Keratinocyte (primary cell): ENCODE measurements around the gene HRH3. TPM values are rescaled to one million over a fixed set of nuclear protein-coding genes. Genes with fewer than 3 reads are reported as not detected.

ENCODE experiments used
- DNase-seq: peaks from one replicate; pipeline ENCODE4 v3.0.0-alpha.2; 2011; ENCODE audit warnings: low read depth, missing footprints, low spot score
- FAIRE-seq: peaks from 2 replicates; lab custom pipeline; 2011; peaks lifted over from hg19 to GRCh38; lab: Jason Lieb, UNC
- H2AFZ ChIP-seq: 2 replicates; pipeline ENCODE4 v1.6.0; 2012; ENCODE audit warnings: low read length, control low read depth, inconsistent platforms; ENCODE audit not compliant: control insufficient read depth
- H3K27ac ChIP-seq: 2 replicates; pipeline ENCODE4 v1.5.1; 2011; ENCODE audit warnings: low read length; ENCODE audit not compliant: control insufficient read depth, insufficient read depth
- H3K27me3 ChIP-seq: 3 replicates; pipeline ENCODE4 v1.6.0; 2011; ENCODE audit warnings: low read length; ENCODE audit not compliant: control insufficient read depth, insufficient read depth; ENCODE audit errors: extremely low read depth
- H3K36me3 ChIP-seq, 2 experiments: 2 replicates in 1 of 2; 3 replicates in 1 of 2; pipeline ENCODE4 v1.5.1; 2011; ENCODE audit warnings: low read length in 2 of 2, mild to moderate bottlenecking in 1 of 2; ENCODE audit not compliant: control insufficient read depth in 2 of 2, insufficient read depth in 2 of 2; ENCODE audit errors: extremely low read depth in 1 of 2
- H3K4me1 ChIP-seq: 3 replicates; pipeline ENCODE4 v1.5.1; 2011; ENCODE audit warnings: low read length; ENCODE audit not compliant: control insufficient read depth, insufficient read depth; ENCODE audit errors: extremely low read depth
- H3K4me2 ChIP-seq: 3 replicates; pipeline ENCODE4 v1.6.0; 2011; ENCODE audit warnings: low read depth, low read length; ENCODE audit not compliant: control insufficient read depth, insufficient read depth; ENCODE audit errors: extremely low read depth
- H3K4me3 ChIP-seq, 3 experiments: fragments of 200-600 bp in 1 of 3; sonication (generic) in 1 of 3; 2 replicates in 2 of 3; 3 replicates in 1 of 3; pipeline ENCODE4 v1.5.1; 2011 to 2016; ENCODE audit warnings: low read length in 3 of 3, mild to moderate bottlenecking in 3 of 3, control low read depth in 2 of 3, inconsistent platforms in 1 of 3, low read depth in 1 of 3, mixed read lengths in 1 of 3, mixed run types in 1 of 3, moderate library complexity in 1 of 3; ENCODE audit not compliant: control insufficient read depth in 2 of 3, insufficient read depth in 2 of 3; ENCODE audit errors: extremely low read depth in 1 of 3
- H3K79me2 ChIP-seq: 2 replicates; pipeline ENCODE4 v1.6.0; 2012; ENCODE audit warnings: low read length; ENCODE audit not compliant: control insufficient read depth, insufficient read depth
- H3K9ac ChIP-seq: 3 replicates; pipeline ENCODE4 v1.6.0; 2011; ENCODE audit warnings: low read length; ENCODE audit not compliant: control insufficient read depth, insufficient read depth; ENCODE audit errors: extremely low read depth
- H3K9me1 ChIP-seq: 3 replicates; pipeline ENCODE4 v1.6.0; 2011; ENCODE audit warnings: low read length; ENCODE audit not compliant: control insufficient read depth, insufficient read depth; ENCODE audit errors: extremely low read depth
- H3K9me3 ChIP-seq: 2 replicates; pipeline ENCODE4 v1.5.1; 2012; ENCODE audit warnings: low read depth, low read length; ENCODE audit not compliant: control insufficient read depth
- H4K20me1 ChIP-seq: 3 replicates; pipeline ENCODE4 v1.6.0; 2011; ENCODE audit warnings: low read length; ENCODE audit not compliant: control insufficient read depth, insufficient read depth; ENCODE audit errors: extremely low read depth
- EZH2 ChIP-seq: IDR thresholded peaks from one replicate; pipeline ENCODE4 v1.6.1; 2012; ENCODE audit warnings: inconsistent platforms, mild to moderate bottlenecking, low read length, moderate library complexity
- dilution Hi-C: fragments of 300-500 bp; cut with MboI; formaldehyde crosslinking; loops from one replicate; pipeline ENCODE4 v1.7.0; 2020; ENCODE audit warnings: low sequenced_read_pairs; ENCODE audit not compliant: extremely low pct_ligation_motif_present
- polyA plus RNA-seq, 5 experiments: library from polyadenylated mRNA; depleted of rRNA in 3 of 5; stranded (reverse) in 3 of 5; stranded (forward) in 1 of 5; unstranded in 1 of 5; fragments of >200 nt; gene quantifications; 1 replicate in 1 of 5; 2 replicates in 3 of 5; 3 replicates in 1 of 5; pipeline versions ENCODE4 v1.2.1 to v1.2.3, GENCODE V29; 2011 to 2012; ENCODE audit warnings: missing spikeins in 2 of 5, low read depth in 1 of 5, low replicate concordance in 1 of 5
- TF ChIP-seq, protein P1 (sequence below), 3 experiments: IDR thresholded peaks in 1 of 3; conservative IDR thresholded peaks in 1 of 3; optimal IDR thresholded peaks in 1 of 3; 2 replicates in 2 of 3; 3 replicates in 1 of 3; pipeline versions ENCODE3 to v1.5.1; 2011; ENCODE audit warnings: low read length in 3 of 3, mild to moderate bottlenecking in 3 of 3, moderate library complexity in 2 of 3, control low read depth in 1 of 3, inconsistent platforms in 1 of 3; ENCODE audit not compliant: insufficient read depth in 2 of 3; ENCODE audit errors: extremely low read depth in 1 of 3

HRH3 gene
- polyA plus RNA-seq, 1 donor (not counting 4 experiments of a cell fraction or from before 2014, with no cell fraction given) = not detected

DNA sequence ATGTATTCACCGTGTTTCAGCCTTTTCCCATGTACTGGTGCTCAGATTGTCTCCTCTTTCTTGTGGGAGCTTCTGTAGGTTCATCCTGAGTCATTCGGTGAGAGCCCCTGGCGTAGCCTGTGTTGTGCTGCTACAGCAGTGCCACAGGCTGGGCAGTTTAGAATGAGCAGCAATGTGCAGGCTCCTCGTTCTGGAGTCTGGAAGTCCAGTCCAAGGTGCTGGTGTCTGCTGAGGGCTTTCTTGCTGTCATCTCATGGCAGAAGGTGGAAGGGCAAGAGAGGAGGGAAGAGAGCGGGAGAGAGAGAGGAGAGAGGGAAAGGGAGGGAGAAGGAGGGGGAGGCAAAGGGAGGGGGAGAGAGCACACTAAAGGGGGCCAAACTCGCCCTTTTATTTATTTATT is 33.3 kb upstream of the HRH3 start:
- no peak for DNase-seq
- H3K79me2 ChIP-seq = peaks cover 51% of the 10 kb centered on the region
- no peak for FAIRE-seq
- no peaks in the 10 kb centered on the region for H3K9me3 ChIP-seq
- H2AFZ ChIP-seq = no peak overlapping the region
- H3K9ac ChIP-seq = no peak overlapping the region
- dilution Hi-C loops = no loop called here
- peaks cover 3% of the 10 kb centered on the region for H3K4me1 ChIP-seq
- no peak for TF ChIP-seq EZH2
- TF ChIP-seq, protein P1, sequence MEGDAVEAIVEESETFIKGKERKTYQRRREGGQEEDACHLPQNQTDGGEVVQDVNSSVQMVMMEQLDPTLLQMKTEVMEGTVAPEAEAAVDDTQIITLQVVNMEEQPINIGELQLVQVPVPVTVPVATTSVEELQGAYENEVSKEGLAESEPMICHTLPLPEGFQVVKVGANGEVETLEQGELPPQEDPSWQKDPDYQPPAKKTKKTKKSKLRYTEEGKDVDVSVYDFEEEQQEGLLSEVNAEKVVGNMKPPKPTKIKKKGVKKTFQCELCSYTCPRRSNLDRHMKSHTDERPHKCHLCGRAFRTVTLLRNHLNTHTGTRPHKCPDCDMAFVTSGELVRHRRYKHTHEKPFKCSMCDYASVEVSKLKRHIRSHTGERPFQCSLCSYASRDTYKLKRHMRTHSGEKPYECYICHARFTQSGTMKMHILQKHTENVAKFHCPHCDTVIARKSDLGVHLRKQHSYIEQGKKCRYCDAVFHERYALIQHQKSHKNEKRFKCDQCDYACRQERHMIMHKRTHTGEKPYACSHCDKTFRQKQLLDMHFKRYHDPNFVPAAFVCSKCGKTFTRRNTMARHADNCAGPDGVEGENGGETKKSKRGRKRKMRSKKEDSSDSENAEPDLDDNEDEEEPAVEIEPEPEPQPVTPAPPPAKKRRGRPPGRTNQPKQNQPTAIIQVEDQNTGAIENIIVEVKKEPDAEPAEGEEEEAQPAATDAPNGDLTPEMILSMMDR (optimal IDR thresholded peaks at IDR 0.05 in 1 of 3, IDR thresholded peaks at IDR 0.05 in 1 of 3, conservative IDR thresholded peaks at IDR 0.05 in 1 of 3; ENCODE audit: extremely low read depth in 1 of 3, insufficient read depth in 2 of 3, low read length in 3 of 3) = no peak
- H3K27ac ChIP-seq = no peak overlapping the region
- no peak overlapping the region for H3K4me3 ChIP-seq
- H3K4me2 ChIP-seq = no peak overlapping the region
- H3K27me3 ChIP-seq = no peaks in the 10 kb centered on the region
- H3K36me3 ChIP-seq = peaks cover 10 to 26% of the 10 kb centered on the region in 2 experiments
- no peaks in the 10 kb centered on the region for H3K9me1 ChIP-seq
- H4K20me1 ChIP-seq = peaks cover 18% of the 10 kb centered on the region

DNA sequence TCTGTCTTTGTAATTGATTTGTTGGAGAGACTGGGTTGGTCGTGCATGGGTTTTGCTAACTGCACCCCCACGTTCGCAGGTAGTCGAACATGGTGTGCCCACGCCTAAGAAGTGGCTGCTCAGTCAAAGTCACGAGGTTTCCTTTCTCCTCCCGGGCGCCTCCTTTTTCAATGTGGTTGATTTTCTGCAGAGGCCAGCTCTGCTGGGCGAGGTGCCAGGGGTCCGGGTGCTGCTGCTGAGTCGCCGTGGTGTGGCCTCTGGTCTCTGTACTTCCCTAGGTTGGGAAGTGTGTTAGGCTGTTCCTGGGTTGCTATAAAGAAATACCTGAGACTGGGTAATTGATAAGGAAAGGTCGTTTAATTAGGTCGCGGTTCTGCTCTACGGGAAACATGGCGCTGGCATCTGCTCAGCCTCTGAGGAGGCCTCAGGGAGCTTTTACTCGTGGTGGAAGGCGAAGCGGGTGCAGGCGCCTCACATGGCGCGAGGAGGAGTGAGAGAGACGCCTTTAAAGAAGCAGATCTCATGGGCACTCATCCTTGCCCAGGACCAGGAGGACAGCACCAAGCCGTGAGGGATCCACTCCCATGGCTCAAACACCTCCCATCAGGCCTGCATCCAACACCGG is 32.4 kb upstream of the HRH3 start:
- Histone ChIP-seq H3K36me3 (peaks cover 7 to 23% of the 10 kb centered on the region in 2 experiments), H3K4me2 (no peak overlapping the region), H3K27me3 (no peaks in the 10 kb centered on the region), H2AFZ (no peak overlapping the region), H3K27ac (no peak overlapping the region), H3K79me2 (peaks cover 53% of the 10 kb centered on the region), H3K4me1 (peaks cover 3% of the 10 kb centered on the region), H3K9me1 (no peaks in the 10 kb centered on the region), H3K9ac (no peak overlapping the region), H3K9me3 (no peaks in the 10 kb centered on the region), H4K20me1 (peaks cover 21% of the 10 kb centered on the region), H3K4me3 (no peak overlapping the region)
- dilution Hi-C loops = no loop called here
- TF ChIP-seq, protein P1 (optimal IDR thresholded peaks at IDR 0.05 in 1 of 3, IDR thresholded peaks at IDR 0.05 in 1 of 3, conservative IDR thresholded peaks at IDR 0.05 in 1 of 3; ENCODE audit: extremely low read depth in 1 of 3, insufficient read depth in 2 of 3, low read length in 3 of 3) = no peak
- FAIRE-seq (no peak), DNase-seq (no peak)
